Testis (tissue), 3 donors: ENCODE data around the gene ENTPD7. TPM values are rescaled to one million over a fixed set of nuclear protein-coding genes. Genes with fewer than 3 reads are reported as not detected.
A peak's percentile ranks its signal among the peaks of the same experiment; 100 is the strongest.

Experiments
- DNase-seq: peaks from one replicate; pipeline ENCODE4 v3.0.0-alpha.2; 2019
- H3K27ac ChIP-seq, 2 donors: fragments of 200-600 bp; sonication (generic); one replicate each; pipeline ENCODE4 v1.5.1; 2019
- H3K27me3 ChIP-seq: fragments of 200-600 bp; sonication (generic); one replicate; pipeline ENCODE4 v1.5.1; 2019
- H3K36me3 ChIP-seq: fragments of 200-600 bp; sonication (generic); one replicate; pipeline ENCODE4 v1.5.1; 2017; ENCODE audit warnings: low read depth; ENCODE audit errors: missing control alignments
- H3K4me1 ChIP-seq: fragments of 200-600 bp; sonication (generic); one replicate; pipeline ENCODE4 v1.5.1; 2019
- H3K4me3 ChIP-seq, 2 donors: fragments of 200-600 bp; sonication (generic); one replicate each; pipeline ENCODE4 v1.5.1; 2017 to 2019
- H3K9me3 ChIP-seq: fragments of 200-600 bp; sonication (generic); one replicate; pipeline ENCODE4 v1.5.1; 2017
- CTCF ChIP-seq, 3 experiments: fragments of 450-650 bp in 2 of 3; fragments of 200-600 bp in 1 of 3; sonication (generic) in 1 of 3; IDR thresholded peaks; one replicate each; pipeline ENCODE4 v1.5.1; 2016 to 2019; ENCODE audit warnings: antibody characterized with exemption in 3 of 3, mild to moderate bottlenecking in 2 of 3, moderate library complexity in 1 of 3
- POLR2A ChIP-seq: fragments of 450-650 bp; IDR thresholded peaks from one replicate; pipeline ENCODE4 v1.6.1; 2017; ENCODE audit warnings: antibody characterized with exemption, mild to moderate bottlenecking, moderate library complexity
- WGBS, 2 donors: methylation state at CpG; one replicate each; pipeline ENCODE4 v1.1.5; 2018; 5-methylcytosine and 5-hydroxymethylcytosine counted together
- intact Hi-C: fragments of 100-400 bp; cut with DNase I; formaldehyde crosslinking; loops from one replicate; pipeline ENCODE4 v1.15.1; 2023; ENCODE audit warnings: low total_unique reads
- polyA plus RNA-seq: library from polyadenylated mRNA; stranded (reverse); fragments of 350-450 nt; fragmentation: Illumina TruSeq; extraction: RNeasy Lipid Tissue Mini Kit (QIAGEN cat#74804); gene quantifications from one replicate; pipeline ENCODE4 v1.2.3, GENCODE V29; 2014; ENCODE audit warnings: low read depth, low replicate concordance; ENCODE audit not compliant: insufficient read depth
- total RNA-seq, 2 donors: library from RNA; depleted of rRNA; stranded (reverse); fragments of >200 nt; gene quantifications; one replicate each; pipeline ENCODE4 v1.2.3, GENCODE V29; 2016

Gene ENTPD7
- total and polyA plus RNA-seq, 3 donors from 2014 or later = 4.0 to 6.3 (median 5.0) TPM

GRCh38 chr10:99654390-99655175, 4.7 kb upstream of the ENTPD7 start:
- TF ChIP-seq POLR2A (no peak), CTCF (IDR thresholded peaks at IDR 0.05) (no peak)
- WGBS, 2 donors = 88 to 93% methylated on average over 9 of the region's 9 CpGs
- intact Hi-C loops = no loop called here
- H3K27ac ChIP-seq = no peak overlapping the region
- no peaks in the 10 kb centered on the region for H3K4me1 ChIP-seq
- H3K36me3 ChIP-seq = no peaks in the 10 kb centered on the region
- DNase-seq = no peak
- H3K9me3 ChIP-seq = no peaks in the 10 kb centered on the region
- H3K27me3 ChIP-seq = no peaks in the 10 kb centered on the region
- no peak overlapping the region for H3K4me3 ChIP-seq

- WGBS, 2 donors = 0% methylated on average over 1 of the region's 1 CpG
- H3K36me3 ChIP-seq = no peaks in the 10 kb centered on the region
- no peak overlapping the region for H3K4me3 ChIP-seq
- H3K27me3 ChIP-seq = no peaks in the 10 kb centered on the region
- no peak overlapping the region for H3K27ac ChIP-seq
- H3K9me3 ChIP-seq = no peaks in the 10 kb centered on the region
- intact Hi-C loops = no loop called here
- TF ChIP-seq CTCF (IDR thresholded peaks at IDR 0.05) = no peak
- no peak for TF ChIP-seq POLR2A
- DNase-seq = no peak
- no peaks in the 10 kb centered on the region for H3K4me1 ChIP-seq
Observed at GRCh38 chr10:99656199-99657064, 2.9 kb upstream of the ENTPD7 start.

- peak; percentile 67 for DNase-seq
- H3K36me3 ChIP-seq = no peaks in the 10 kb centered on the region
- H3K27me3 ChIP-seq = no peaks in the 10 kb centered on the region
- peak overlapping the region; percentile 77 to 86 for H3K4me3 ChIP-seq
- no peak for TF ChIP-seq CTCF (IDR thresholded peaks at IDR 0.05)
- no peak for TF ChIP-seq POLR2A
- intact Hi-C loops = no loop called here
- H3K9me3 ChIP-seq = no peaks in the 10 kb centered on the region
- 3 to 8% methylated on average over 24 of the region's 24 CpGs for WGBS, 2 donors
- H3K4me1 ChIP-seq = no peaks in the 10 kb centered on the region
- H3K27ac ChIP-seq = no peak overlapping the region
Observed at GRCh38 chr10:99658622-99659030, 683 bp upstream of the ENTPD7 start.

- no peaks in the 10 kb centered on the region for H3K27me3 ChIP-seq
- no peaks in the 10 kb centered on the region for H3K36me3 ChIP-seq
- H3K4me1 ChIP-seq = no peaks in the 10 kb centered on the region
- 6 to 12% methylated on average over 10 of the region's 10 CpGs for WGBS, 2 donors
- no peaks in the 10 kb centered on the region for H3K9me3 ChIP-seq
- intact Hi-C loops = no loop called here
- DNase-seq = peak; percentile 15
- H3K27ac ChIP-seq = peak overlapping the region in 1 of 2 donors; percentile 51
- no peak for TF ChIP-seq CTCF (IDR thresholded peaks at IDR 0.05)
- TF ChIP-seq POLR2A = no peak
- peak overlapping the region; percentile 77 to 86 for H3K4me3 ChIP-seq
Observed at GRCh38 chr10:99659868-99660366, 608 bp downstream of the ENTPD7 start.
